HG03442 (cell line): Measurements from ENCODE around the gene CAVIN4.

Source experiments
- ATAC-seq: cut with Tn5 transposase; IDR thresholded peaks from one replicate; pipeline ENCODE4 v1.9.1; 2021; ENCODE audit warnings: mild to moderate bottlenecking, moderate library complexity; ENCODE audit not compliant: unreplicated experiment

The CAVIN4 gene

GRCh38 chr9:100589582-100589981 is 11.7 kb downstream of the CAVIN4 start:
- no peak for ATAC-seq

GRCh38 chr9:100590481-100590880 is 12.6 kb downstream of the CAVIN4 start:
- no peak for ATAC-seq

GRCh38 chr9:100591139-100591538 is 13.3 kb downstream of the CAVIN4 start:
- no peak for ATAC-seq

GRCh38 chr9:100591639-100592412 is 13.9 kb downstream of the CAVIN4 start:
- no peak for ATAC-seq

GRCh38 chr9:100595391-100596199 is 17.7 kb downstream of the CAVIN4 start:
- peak; percentile 35 for ATAC-seq

GRCh38 chr9:100597236-100597635 is 19.4 kb downstream of the CAVIN4 start:
- ATAC-seq, result no peak

- ATAC-seq, result peak; percentile 80
Measured at GRCh38 chr9:100598641-100599145, 20.8 kb downstream of the CAVIN4 start.

GRCh38 chr9:100600521-100601079 is 22.7 kb downstream of the CAVIN4 start:
- ATAC-seq, result no peak

- peak; percentile 55 for ATAC-seq
Measured at GRCh38 chr9:100601216-100601615, 23.3 kb downstream of the CAVIN4 start.

- ATAC-seq, result no peak
Measured at GRCh38 chr9:100602342-100602801, 24.5 kb downstream of the CAVIN4 start.

- ATAC-seq, result no peak
Measured at GRCh38 chr9:100605405-100605804, 27.5 kb downstream of the CAVIN4 start.

- ATAC-seq, result no peak
Measured at GRCh38 chr9:100619194-100619593, 41.3 kb downstream of the CAVIN4 start.

GRCh38 chr9:100619665-100620064 is 41.8 kb downstream of the CAVIN4 start:
- no peak for ATAC-seq

- ATAC-seq, result no peak
Measured at GRCh38 chr9:100623969-100624368, 46.1 kb downstream of the CAVIN4 start.

GRCh38 chr9:100626949-100627348 is 49.1 kb downstream of the CAVIN4 start:
- no peak for ATAC-seq

- ATAC-seq, result no peak
Measured at GRCh38 chr9:100637787-100638186, 59.9 kb downstream of the CAVIN4 start.
